IMR-90 (cell line): ENCODE measurements around the gene ADAMTS17.

Experiments used
- CTCF ChIP-seq: conservative IDR thresholded peaks from 2 replicates; pipeline ENCODE4 v1.5.1; 2012; ENCODE audit warnings: mild to moderate bottlenecking, low read depth, low read length, improper control_type of control experiment
- MAFK ChIP-seq: IDR thresholded peaks from 2 replicates; pipeline ENCODE4 v1.6.1; 2012; ENCODE audit warnings: low read depth, low read length, improper control_type of control experiment
- MAZ ChIP-seq: IDR thresholded peaks from 2 replicates; pipeline ENCODE4 v1.6.1; 2012; ENCODE audit warnings: low read depth, mild to moderate bottlenecking, low read length, improper control_type of control experiment, moderate library complexity, borderline replicate concordance
- POLR2A ChIP-seq: IDR thresholded peaks from 2 replicates; pipeline ENCODE4 v1.6.1; 2012; ENCODE audit warnings: mild to moderate bottlenecking, low read depth, low read length
- RAD21 ChIP-seq: IDR thresholded peaks from 2 replicates; pipeline ENCODE4 v1.6.1; 2012; ENCODE audit warnings: low read length, improper control_type of control experiment
- RCOR1 ChIP-seq: IDR thresholded peaks from 2 replicates; pipeline ENCODE4 v1.6.1; 2012; ENCODE audit warnings: mild to moderate bottlenecking, low read length, improper control_type of control experiment; ENCODE audit not compliant: insufficient replicate concordance
- RFX5 ChIP-seq: IDR thresholded peaks from 2 replicates; pipeline ENCODE4 v1.8.0; 2012; ENCODE audit warnings: low read depth, mild to moderate bottlenecking, low read length, moderate library complexity
- SMC3 ChIP-seq: fragments of 150-350 bp; IDR thresholded peaks from 2 replicates; pipeline ENCODE4 v1.6.1; 2016; ENCODE audit warnings: low read depth, mild to moderate bottlenecking, antibody characterized with exemption, low read length, moderate library complexity
- TF ChIP-seq, protein P1 (sequence below): fragments of 150-350 bp; IDR thresholded peaks from 2 replicates; pipeline ENCODE4 v1.6.1; 2017; ENCODE audit warnings: mild to moderate bottlenecking, antibody characterized with exemption, low read length, low read depth

- TF ChIP-seq CTCF (no peak), MAFK (no peak), RCOR1 (no peak), MAZ (no peak), POLR2A (no peak), RAD21 (no peak), SMC3 (no peak), RFX5 (no peak)
- TF ChIP-seq, protein P1, sequence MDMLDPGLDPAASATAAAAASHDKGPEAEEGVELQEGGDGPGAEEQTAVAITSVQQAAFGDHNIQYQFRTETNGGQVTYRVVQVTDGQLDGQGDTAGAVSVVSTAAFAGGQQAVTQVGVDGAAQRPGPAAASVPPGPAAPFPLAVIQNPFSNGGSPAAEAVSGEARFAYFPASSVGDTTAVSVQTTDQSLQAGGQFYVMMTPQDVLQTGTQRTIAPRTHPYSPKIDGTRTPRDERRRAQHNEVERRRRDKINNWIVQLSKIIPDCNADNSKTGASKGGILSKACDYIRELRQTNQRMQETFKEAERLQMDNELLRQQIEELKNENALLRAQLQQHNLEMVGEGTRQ = no peak
Observed at GRCh38 chr15:100254691-100255090, 87.1 kb downstream of the ADAMTS17 start.
